WTC11 (cell line): Measurements from ENCODE around the gene LDLRAD4. TPM values are rescaled to one million over a fixed set of nuclear protein-coding genes. Genes with fewer than 3 reads are reported as not detected.

ENCODE experiments used
- ATAC-seq: fragments of 200-7000 bp; cut with Tn5 transposase; 2 replicates; pipeline ENCODE4 v1.10.0; 2021; ENCODE audit warnings: mild to moderate bottlenecking, moderate library complexity
- CTCF ChIA-PET: fragments of 300-600 bp; sonication (Branson Sonifier 250); formaldehyde crosslinking; loops from one replicate; lab custom pipeline; 2021; ENCODE audit warnings: antibody characterized with exemption; lab: Charles Lee
- POLR2A ChIA-PET: fragments of 350-600 bp; sonication (Branson Sonifier 250); formaldehyde crosslinking; loops from one replicate; lab custom pipeline; 2021; ENCODE audit warnings: antibody characterized with exemption; lab: Charles Lee
- DNase-seq: peaks from one replicate; pipeline ENCODE4 v3.0.0; 2021; ENCODE audit warnings: low spot score
- H3K27ac Mint-ChIP-seq: 2 replicates; pipeline ENCODE4 v1.8.0; 2021; ENCODE audit warnings: mixed read lengths
- H3K27me3 Mint-ChIP-seq: 2 replicates; pipeline ENCODE4 v1.8.0; 2021; ENCODE audit warnings: low read depth, mild to moderate bottlenecking, moderate library complexity, mixed read lengths
- H3K36me3 Mint-ChIP-seq: 2 replicates; pipeline ENCODE4 v1.8.0; 2021; ENCODE audit warnings: mixed read lengths
- H3K4me1 Mint-ChIP-seq: 2 replicates; pipeline ENCODE4 v1.8.0; 2022; ENCODE audit warnings: mixed read lengths
- H3K4me3 Mint-ChIP-seq: 2 replicates; pipeline ENCODE4 v1.8.0; 2021; ENCODE audit warnings: mild to moderate bottlenecking, moderate library complexity, mixed read lengths
- H3K9me3 Mint-ChIP-seq: 2 replicates; pipeline ENCODE4 v1.8.0; 2021; ENCODE audit warnings: mixed read lengths
- AFF4 ChIP-seq: sonication (generic); formaldehyde crosslinking; IDR thresholded peaks from 2 replicates; pipeline ENCODE4 v1.8.1; 2023; ENCODE audit warnings: mild to moderate bottlenecking, missing genetic modification reagents, borderline replicate concordance
- CBFB ChIP-seq: sonication (generic); formaldehyde crosslinking; IDR thresholded peaks from 2 replicates; pipeline ENCODE4 v1.8.1; 2022; ENCODE audit warnings: mild to moderate bottlenecking, low read depth, missing genetic modification reagents
- E2F1 ChIP-seq: sonication (generic); formaldehyde crosslinking; IDR thresholded peaks from 2 replicates; pipeline ENCODE4 v1.8.0; 2022; ENCODE audit warnings: mild to moderate bottlenecking, missing genetic modification reagents
- ELF4 ChIP-seq: sonication (generic); formaldehyde crosslinking; IDR thresholded peaks from 2 replicates; pipeline ENCODE4 v1.8.1; 2022; ENCODE audit warnings: low read depth, mild to moderate bottlenecking, moderate library complexity, missing genetic modification reagents
- ERG ChIP-seq: fragments of 250-450 bp; sonication (Bioruptor Pico); IDR thresholded peaks from 2 replicates; pipeline ENCODE4 v1.8.0; 2021; ENCODE audit warnings: mild to moderate bottlenecking
- GABPB1 ChIP-seq: sonication (generic); formaldehyde crosslinking; IDR thresholded peaks from 2 replicates; pipeline ENCODE4 v1.8.1; 2023; ENCODE audit warnings: mild to moderate bottlenecking, missing genetic modification reagents
- HMGXB4 ChIP-seq: sonication (generic); formaldehyde crosslinking; IDR thresholded peaks from 2 replicates; pipeline ENCODE4 v1.8.1; 2023; ENCODE audit warnings: mild to moderate bottlenecking, moderate library complexity, missing genetic modification reagents
- IRF2 ChIP-seq: sonication (generic); formaldehyde crosslinking; IDR thresholded peaks from 2 replicates; pipeline ENCODE4 v1.8.0; 2022; ENCODE audit warnings: low read depth, missing genetic modification reagents, borderline replicate concordance
- MLX ChIP-seq: sonication (generic); formaldehyde crosslinking; IDR thresholded peaks from 2 replicates; pipeline ENCODE4 v1.8.1; 2023; ENCODE audit warnings: mild to moderate bottlenecking, missing genetic modification reagents, moderate library complexity
- NR1H2 ChIP-seq: sonication (generic); formaldehyde crosslinking; IDR thresholded peaks from 2 replicates; pipeline ENCODE4 v1.9.0; 2021; ENCODE audit warnings: mild to moderate bottlenecking, moderate library complexity, missing genetic modification reagents
- PREB ChIP-seq: sonication (generic); formaldehyde crosslinking; IDR thresholded peaks from 2 replicates; pipeline ENCODE4 v1.8.1; 2022; ENCODE audit warnings: mild to moderate bottlenecking, missing genetic modification reagents, moderate library complexity, borderline replicate concordance
- RELA ChIP-seq: sonication (generic); formaldehyde crosslinking; IDR thresholded peaks from 2 replicates; pipeline ENCODE4 v1.8.1; 2022; ENCODE audit warnings: missing genetic modification reagents, mild to moderate bottlenecking, borderline replicate concordance
- SMAD3 ChIP-seq: sonication (generic); formaldehyde crosslinking; IDR thresholded peaks from 2 replicates; pipeline ENCODE4 v1.8.0; 2022; ENCODE audit warnings: missing genetic modification reagents, mild to moderate bottlenecking, borderline replicate concordance
- SMAD4 ChIP-seq: sonication (generic); formaldehyde crosslinking; IDR thresholded peaks from 2 replicates; pipeline ENCODE4 v1.8.0; 2022; ENCODE audit warnings: mild to moderate bottlenecking, missing genetic modification reagents
- TCF7 ChIP-seq: sonication (generic); formaldehyde crosslinking; IDR thresholded peaks from 2 replicates; pipeline ENCODE4 v1.8.0; 2022; ENCODE audit warnings: mild to moderate bottlenecking, low read depth, missing genetic modification reagents, moderate library complexity
- USF1 ChIP-seq: sonication (generic); formaldehyde crosslinking; IDR thresholded peaks from 2 replicates; pipeline ENCODE4 v1.8.0; 2022; ENCODE audit warnings: mild to moderate bottlenecking, missing genetic modification reagents
- ZNF121 ChIP-seq: sonication (generic); formaldehyde crosslinking; IDR thresholded peaks from 2 replicates; pipeline ENCODE4 v1.8.0; 2023; ENCODE audit warnings: missing genetic modification reagents
- ZNF281 ChIP-seq: sonication (generic); formaldehyde crosslinking; IDR thresholded peaks from 2 replicates; pipeline ENCODE4 v1.8.0; 2023; ENCODE audit warnings: mild to moderate bottlenecking, missing genetic modification reagents
- total RNA-seq: library from RNA; stranded (reverse); gene quantifications from 3 replicates; pipeline ENCODE4 v1.2.3, GENCODE V29; 2021

LDLRAD4 gene
- total RNA-seq, 1 experiment from 2014 or later: 6.2 TPM

GRCh38 chr18:13577091-13577697 is 358.6 kb downstream of the LDLRAD4 start:
- Mint-ChIP-seq H3K9me3 (peaks cover 9% of the 10 kb centered on the region), H3K36me3 (no peaks in the 10 kb centered on the region), H3K27ac (no peak overlapping the region), H3K4me1 (no peaks in the 10 kb centered on the region), H3K4me3 (no peak overlapping the region), H3K27me3 (no peaks in the 10 kb centered on the region; the same call in 1 of the 2 replicates)
- no peak for ATAC-seq
- CTCF ChIA-PET: no interaction called here
- DNase-seq: no peak
- POLR2A ChIA-PET: no interaction called here
- no peak for TF ChIP-seq HMGXB4 (CRISPR knock-in tag)
- TF ChIP-seq MLX (CRISPR knock-in tag): no peak
- no peak for TF ChIP-seq IRF2 (CRISPR knock-in tag)
- TF ChIP-seq RELA: no peak
- TF ChIP-seq CBFB (CRISPR knock-in tag): no peak
- no peak for TF ChIP-seq TCF7 (CRISPR knock-in tag)
- no peak for TF ChIP-seq PREB (CRISPR knock-in tag)
- TF ChIP-seq USF1 (CRISPR knock-in tag): no peak
- TF ChIP-seq SMAD4: no peak
- TF ChIP-seq SMAD3 (CRISPR knock-in tag): no peak
- no peak for TF ChIP-seq ELF4 (CRISPR knock-in tag)
- no peak for TF ChIP-seq GABPB1
- no peak for TF ChIP-seq AFF4 (CRISPR knock-in tag)
- no peak for TF ChIP-seq ZNF281
- TF ChIP-seq E2F1 (CRISPR knock-in tag): no peak
- TF ChIP-seq NR1H2: no peak
- no peak for TF ChIP-seq ERG (CRISPR knock-in tag)
- no peak for TF ChIP-seq ZNF121 (CRISPR knock-in tag)
